NCI-H1105 (cell line): ENCODE results near the gene NRG3.
"Not testable (repeated sequence)": the region's sequence is repeated elsewhere in the genome, so short reads cannot be mapped to it uniquely, and the experiment has no call there.

Experiments
- DNase-seq: peaks from one replicate; lab custom pipeline; 2025; lab: John Stamatoyannopoulos, UW

NRG3 gene

DNA sequence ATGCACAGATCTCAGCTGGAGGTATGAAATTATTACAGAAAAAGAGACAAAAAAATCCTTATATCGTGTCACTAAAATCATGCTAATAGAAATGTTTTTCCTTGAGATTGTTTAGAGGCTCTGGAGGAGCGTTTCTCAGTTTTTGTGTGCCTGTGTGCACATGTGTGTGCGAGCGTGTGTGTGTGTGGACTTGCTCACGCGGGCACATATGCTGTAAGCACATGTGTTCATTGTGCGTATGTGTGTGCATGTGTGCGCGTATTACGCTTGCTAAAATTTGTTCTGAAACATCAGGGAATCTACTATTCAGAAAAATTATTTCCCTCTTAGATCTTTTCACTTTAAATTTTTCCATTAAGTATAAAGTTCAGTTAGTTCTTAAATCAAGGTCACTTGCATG is 1111.2 kb downstream of the NRG3 start:
- no peak for DNase-seq

- DNase-seq, result not testable (repeated sequence)
Measured at GRCh38 chr10:83006479-83006878, 1131.5 kb downstream of the NRG3 start.

- no peak for DNase-seq
Measured at GRCh38 chr10:83007510-83007909, 1132.5 kb downstream of the NRG3 start.

GRCh38 chr10:83012866-83013265 is 1137.9 kb downstream of the NRG3 start:
- DNase-seq, result no peak

- no peak for DNase-seq
Measured at GRCh38 chr10:83017076-83017867, 1142.3 kb downstream of the NRG3 start.

DNA sequence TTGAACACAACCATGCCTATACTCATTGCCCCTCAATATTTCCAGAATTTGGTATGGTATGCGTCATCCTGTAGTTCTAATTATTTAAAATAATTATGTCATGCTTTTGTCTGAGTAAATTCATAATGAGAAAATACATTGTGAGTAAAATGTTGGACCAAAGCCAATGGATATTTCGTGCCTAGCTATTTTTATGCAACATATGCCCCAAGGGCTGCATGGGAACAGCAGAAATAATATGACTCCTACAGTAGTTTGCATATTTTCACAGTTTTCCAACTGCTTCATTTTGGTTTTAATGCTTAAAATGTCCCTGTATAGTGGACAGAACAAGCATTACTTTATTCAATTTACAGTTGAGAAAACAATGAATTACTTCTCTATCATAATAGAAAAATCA is 1148.7 kb downstream of the NRG3 start:
- DNase-seq, result no peak
